Neuronal stem cell (in vitro differentiated cells): ENCODE results near the gene PCDHB10.
A peak's percentile ranks its signal among the peaks of the same experiment; 100 is the strongest.
"Not testable (repeated sequence)": the region's sequence is repeated elsewhere in the genome, so short reads cannot be mapped to it uniquely, and the experiment has no call there.

ENCODE experiments used
- DNase-seq: peaks from one replicate; pipeline ENCODE4 v3.0.0-alpha.2; 2013; ENCODE audit warnings: low spot score
- H2AFZ ChIP-seq: one replicate; pipeline ENCODE4 v1.6.1; 2013; ENCODE audit warnings: mild to moderate bottlenecking, low read length, inconsistent platforms
- H2AK5ac ChIP-seq: 2 replicates; pipeline ENCODE4 v1.6.1; 2013; ENCODE audit warnings: low read depth, mild to moderate bottlenecking, inconsistent platforms, low read length, moderate library complexity, mixed read lengths
- H2BK120ac ChIP-seq: 2 replicates; pipeline ENCODE4 v1.6.1; 2013; ENCODE audit warnings: low read depth, mild to moderate bottlenecking, inconsistent platforms, low read length, moderate library complexity, mixed read lengths
- H2BK12ac ChIP-seq: one replicate; pipeline ENCODE4 v1.6.1; 2013; ENCODE audit warnings: low read length, inconsistent platforms
- H2BK15ac ChIP-seq: 2 replicates; pipeline ENCODE4 v1.6.1; 2013; ENCODE audit warnings: mild to moderate bottlenecking, low read length, inconsistent platforms, mixed read lengths
- H2BK5ac ChIP-seq: one replicate; pipeline ENCODE4 v1.6.1; 2013; ENCODE audit warnings: inconsistent platforms, mild to moderate bottlenecking, low read length, moderate library complexity
- H3K14ac ChIP-seq: one replicate; pipeline ENCODE4 v1.6.1; 2013; ENCODE audit warnings: low read length, inconsistent platforms
- H3K18ac ChIP-seq: 2 replicates; pipeline ENCODE4 v1.6.1; 2013; ENCODE audit warnings: low read length, inconsistent platforms
- H3K23ac ChIP-seq: 2 replicates; pipeline ENCODE4 v1.6.1; 2013; ENCODE audit warnings: low read depth, mild to moderate bottlenecking, mixed read lengths, low read length, inconsistent platforms; ENCODE audit not compliant: poor library complexity
- H3K27ac ChIP-seq: replicated peaks from 3 replicates; pipeline ENCODE4 v1.5.1; 2013; ENCODE audit warnings: low read length, inconsistent platforms
- H3K27me3 ChIP-seq, 3 experiments: 2 replicates each; pipeline ENCODE4 v1.6.1; 2013; ENCODE audit warnings: low read length in 3 of 3, mild to moderate bottlenecking in 2 of 3, inconsistent platforms in 1 of 3, low read depth in 1 of 3, mixed read lengths in 1 of 3, moderate library complexity in 1 of 3; ENCODE audit not compliant: control insufficient read depth in 3 of 3, insufficient read depth in 3 of 3
- H3K36me3 ChIP-seq, 2 donors: replicated peaks in 1 of 2; 2 replicates each; pipeline ENCODE4 v1.6.1; 2013; ENCODE audit warnings: low read length in 2 of 2; ENCODE audit not compliant: control insufficient read depth in 2 of 2, insufficient read depth in 2 of 2
- H3K4ac ChIP-seq: 2 replicates; pipeline ENCODE4 v1.6.1; 2013; ENCODE audit warnings: inconsistent platforms, mild to moderate bottlenecking, low read length, moderate library complexity
- H3K4me1 ChIP-seq, 2 donors: 1 replicate in 1 of 2; 2 replicates in 1 of 2; pipeline ENCODE4 v1.6.1; 2013; ENCODE audit warnings: low read length in 2 of 2, low read depth in 1 of 2; ENCODE audit not compliant: control insufficient read depth in 2 of 2, insufficient read depth in 1 of 2
- H3K4me2 ChIP-seq: one replicate; pipeline ENCODE4 v1.6.1; 2013; ENCODE audit warnings: mild to moderate bottlenecking, low read length, inconsistent platforms; ENCODE audit not compliant: insufficient read depth, poor library complexity, severe bottlenecking
- H3K4me3 ChIP-seq, 2 donors: 2 replicates each; pipeline ENCODE4 v1.5.1; 2013; ENCODE audit warnings: low read length in 2 of 2, mild to moderate bottlenecking in 2 of 2, inconsistent platforms in 1 of 2, moderate library complexity in 1 of 2
- H3K79me1 ChIP-seq: one replicate; pipeline ENCODE4 v1.6.1; 2013; ENCODE audit warnings: low read depth, mild to moderate bottlenecking, inconsistent platforms, low read length, moderate library complexity
- H3K9ac ChIP-seq: one replicate; pipeline ENCODE4 v1.6.1; 2013; ENCODE audit warnings: mild to moderate bottlenecking, low read depth, low read length, inconsistent platforms; ENCODE audit not compliant: poor library complexity
- H3K9me3 ChIP-seq, 2 donors: replicated peaks in 1 of 2; 2 replicates each; pipeline versions ENCODE3 to v1.6.1; 2013; ENCODE audit warnings: low read length in 2 of 2, mild to moderate bottlenecking in 2 of 2, inconsistent platforms in 1 of 2, low read depth in 1 of 2, mixed read lengths in 1 of 2, moderate library complexity in 1 of 2; ENCODE audit not compliant: control insufficient read depth in 2 of 2, insufficient read depth in 1 of 2
- H4K8ac ChIP-seq: one replicate; pipeline ENCODE4 v1.6.1; 2013; ENCODE audit warnings: low read depth, mild to moderate bottlenecking, inconsistent platforms, low read length, moderate library complexity
- H4K91ac ChIP-seq: one replicate; pipeline ENCODE4 v1.6.1; 2013; ENCODE audit warnings: low read length, low read depth, mild to moderate bottlenecking, inconsistent platforms; ENCODE audit not compliant: poor library complexity
- WGBS, 2 donors: extraction: QIAGEN DNeasy Blood & Tissue Kit; methylation state at CpG; one replicate each; pipeline ENCODE4 v1.1.7; 2013; ENCODE audit warnings: missing lambda C conversion rate in 2 of 2, mixed read lengths in 1 of 2; ENCODE audit not compliant: insufficient read length in 2 of 2, insufficient replicate concordance in 1 of 2; ENCODE audit errors: extremely low coverage in 2 of 2; 5-methylcytosine and 5-hydroxymethylcytosine counted together

The PCDHB10 gene

GRCh38 chr5:141151632-141152031 lies 40.5 kb upstream of the PCDHB10 start:
- H3K27me3 ChIP-seq, H3K79me1 ChIP-seq, H2BK12ac ChIP-seq, H3K4me3 ChIP-seq, H3K23ac ChIP-seq, H3K9ac ChIP-seq, H3K4me2 ChIP-seq, H4K91ac ChIP-seq, H4K8ac ChIP-seq, H2BK15ac ChIP-seq, H2AK5ac ChIP-seq, H3K14ac ChIP-seq, H3K27ac ChIP-seq, H2AFZ ChIP-seq, H2BK5ac ChIP-seq, H3K4ac ChIP-seq, H2BK120ac ChIP-seq, H3K18ac ChIP-seq, H3K4me1 ChIP-seq, H3K36me3 ChIP-seq, DNase-seq: not testable (repeated sequence)
- WGBS, 2 donors, result no CpG with 5 or more reads among the region's 41 CpGs
- H3K9me3 ChIP-seq, result peaks cover 8 to 14% of the 10 kb centered on the region in 2 donors

GRCh38 chr5:141152096-141152495 lies 40.1 kb upstream of the PCDHB10 start:
- not testable (repeated sequence) for H3K36me3 ChIP-seq, H3K4me3 ChIP-seq, H3K27ac ChIP-seq, H3K9ac ChIP-seq, DNase-seq, H3K4me1 ChIP-seq, H3K79me1 ChIP-seq, H2AK5ac ChIP-seq, H2BK12ac ChIP-seq, H2BK5ac ChIP-seq, H3K23ac ChIP-seq, H2BK120ac ChIP-seq, H2AFZ ChIP-seq, H3K4ac ChIP-seq, H3K18ac ChIP-seq, H3K27me3 ChIP-seq, H3K14ac ChIP-seq, H2BK15ac ChIP-seq, H3K4me2 ChIP-seq, H4K8ac ChIP-seq, H4K91ac ChIP-seq
- no CpG with 5 or more reads among the region's 36 CpGs for WGBS, 2 donors
- peaks cover 8 to 14% of the 10 kb centered on the region in 2 donors for H3K9me3 ChIP-seq

- no peak overlapping the region for H3K23ac ChIP-seq
- H3K4me3 ChIP-seq, result no peak overlapping the region
- no peak overlapping the region for H2AK5ac ChIP-seq
- WGBS, 2 donors, result no CpG with 5 or more reads among the region's 21 CpGs
- H3K18ac ChIP-seq, result no peak overlapping the region
- H3K4me1 ChIP-seq, result no peaks in the 10 kb centered on the region
- H2BK15ac ChIP-seq, result no peak overlapping the region
- no peak overlapping the region for H3K27ac ChIP-seq
- H3K79me1 ChIP-seq, result no peaks in the 10 kb centered on the region
- H2BK120ac ChIP-seq, result no peak overlapping the region
- H3K9me3 ChIP-seq, result peaks cover 7 to 13% of the 10 kb centered on the region in 2 donors
- no peaks in the 10 kb centered on the region for H3K27me3 ChIP-seq
- no peak for DNase-seq
- H4K91ac ChIP-seq, result no peak overlapping the region
- no peak overlapping the region for H2BK5ac ChIP-seq
- H3K9ac ChIP-seq, result no peak overlapping the region
- no peaks in the 10 kb centered on the region for H3K36me3 ChIP-seq
- no peak overlapping the region for H4K8ac ChIP-seq
- no peak overlapping the region for H2AFZ ChIP-seq
- H3K4me2 ChIP-seq, result peak overlapping the region; percentile 21
- no peak overlapping the region for H3K4ac ChIP-seq
- H3K14ac ChIP-seq, result no peak overlapping the region
- no peak overlapping the region for H2BK12ac ChIP-seq
These were observed 36.4 kb upstream of the PCDHB10 start for GRCh38 chr5:141155540-141156374.

- H3K79me1 ChIP-seq, H3K14ac ChIP-seq, H2AFZ ChIP-seq, H3K9ac ChIP-seq, H3K9me3 ChIP-seq, H3K27ac ChIP-seq, H3K4me2 ChIP-seq, H3K36me3 ChIP-seq, H2AK5ac ChIP-seq, H3K4ac ChIP-seq, H2BK15ac ChIP-seq, H2BK12ac ChIP-seq, DNase-seq, H3K4me1 ChIP-seq, H3K23ac ChIP-seq, H2BK5ac ChIP-seq, H2BK120ac ChIP-seq, H3K18ac ChIP-seq, H4K91ac ChIP-seq, H3K4me3 ChIP-seq, H3K27me3 ChIP-seq, H4K8ac ChIP-seq: not testable (repeated sequence)
- WGBS, 2 donors, result no CpG with 5 or more reads among the region's 38 CpGs
These were observed 34.8 kb upstream of the PCDHB10 start for GRCh38 chr5:141157356-141157755.
